Fibroblast of mammary gland (primary cell): ENCODE results near the gene PCGF1.

Source experiments
- DNase-seq: peaks from one replicate; pipeline ENCODE4 v3.0.0-alpha.2; 2010; ENCODE audit warnings: low read depth
- H3K4me3 ChIP-seq: 2 replicates; pipeline ENCODE4 v1.5.1; 2011; ENCODE audit warnings: low read depth, mild to moderate bottlenecking, low read length, moderate library complexity; ENCODE audit not compliant: control insufficient read depth
- CTCF ChIP-seq: conservative IDR thresholded peaks from 2 replicates; pipeline ENCODE4 v1.5.1; 2011; ENCODE audit warnings: low read depth, low read length, inconsistent platforms; ENCODE audit not compliant: control insufficient read depth, insufficient read depth

The PCGF1 gene

GRCh38 chr2:74529357-74530238 is 22.1 kb upstream of the PCGF1 start, which contains the start of the genes AUP1 and HTRA2:
Gene AUP1, minus strand, starts transcription at chr2:74529706. Its CDS starts 77 bp downstream, at chr2:74529629.
Gene HTRA2, plus strand, starts transcription at chr2:74529933. Its CDS starts 74 bp downstream, at chr2:74530007.
- peak within 1 kb of the TSS; percentile 98 for H3K4me3 ChIP-seq
- no peak for TF ChIP-seq CTCF
- peak; percentile 99 for DNase-seq

- H3K4me3 ChIP-seq = peak overlapping the region; percentile 98
- no peak for DNase-seq
- TF ChIP-seq CTCF = no peak
These were observed 21.3 kb upstream of the PCGF1 start for GRCh38 chr2:74528600-74529356.

DNA sequence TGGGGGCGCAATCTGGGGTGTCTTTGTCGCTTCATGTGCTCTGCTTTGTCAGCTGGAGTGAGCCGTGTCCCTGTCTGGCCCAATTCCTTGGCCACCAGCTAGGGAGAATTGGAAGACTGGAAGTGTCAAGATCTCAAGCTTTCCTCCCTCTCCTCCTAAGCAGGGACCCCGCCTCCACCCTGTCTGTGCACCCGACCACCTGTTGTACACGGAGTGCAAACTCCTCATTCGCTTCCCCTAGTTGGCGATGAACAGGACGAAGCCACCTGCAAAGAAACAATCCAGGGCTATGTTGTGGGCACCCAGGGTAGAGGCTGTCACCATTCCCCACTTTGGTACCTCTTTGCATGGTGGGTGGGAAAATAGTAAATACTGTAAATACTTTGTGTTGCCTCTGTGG is 20.2 kb upstream of the PCGF1 start:
- no peak for DNase-seq
- TF ChIP-seq CTCF = no peak
- no peak overlapping the region for H3K4me3 ChIP-seq

DNA sequence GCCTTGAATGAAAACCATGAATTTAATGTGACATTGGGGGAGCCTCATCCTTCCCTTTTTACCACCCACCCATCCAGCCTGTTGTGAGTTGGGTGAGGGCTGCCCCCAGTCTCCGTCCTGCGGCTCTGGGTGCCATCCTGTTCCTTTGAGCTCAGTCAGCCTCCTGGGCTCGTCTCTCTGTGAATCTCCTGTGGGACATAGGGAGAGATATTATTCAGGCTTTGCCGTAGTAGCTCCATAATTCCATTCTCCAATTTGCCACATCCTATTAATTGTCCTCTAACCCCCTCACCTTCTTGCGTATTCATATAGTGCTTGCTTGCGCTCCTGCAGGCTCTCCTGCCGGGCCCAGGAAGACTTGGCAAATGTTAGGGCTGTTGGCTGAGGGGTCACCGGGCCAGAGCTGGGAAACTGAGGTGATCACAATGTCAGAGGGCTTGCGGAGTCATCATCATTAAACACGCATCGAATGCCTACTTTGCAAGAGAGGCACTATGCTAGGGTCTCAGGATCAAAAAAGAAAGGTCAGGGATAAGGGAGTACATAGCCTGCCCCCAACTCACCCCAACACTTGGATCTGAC is 19.2 kb upstream of the PCGF1 start:
- no peak for TF ChIP-seq CTCF
- DNase-seq = no peak

DNA sequence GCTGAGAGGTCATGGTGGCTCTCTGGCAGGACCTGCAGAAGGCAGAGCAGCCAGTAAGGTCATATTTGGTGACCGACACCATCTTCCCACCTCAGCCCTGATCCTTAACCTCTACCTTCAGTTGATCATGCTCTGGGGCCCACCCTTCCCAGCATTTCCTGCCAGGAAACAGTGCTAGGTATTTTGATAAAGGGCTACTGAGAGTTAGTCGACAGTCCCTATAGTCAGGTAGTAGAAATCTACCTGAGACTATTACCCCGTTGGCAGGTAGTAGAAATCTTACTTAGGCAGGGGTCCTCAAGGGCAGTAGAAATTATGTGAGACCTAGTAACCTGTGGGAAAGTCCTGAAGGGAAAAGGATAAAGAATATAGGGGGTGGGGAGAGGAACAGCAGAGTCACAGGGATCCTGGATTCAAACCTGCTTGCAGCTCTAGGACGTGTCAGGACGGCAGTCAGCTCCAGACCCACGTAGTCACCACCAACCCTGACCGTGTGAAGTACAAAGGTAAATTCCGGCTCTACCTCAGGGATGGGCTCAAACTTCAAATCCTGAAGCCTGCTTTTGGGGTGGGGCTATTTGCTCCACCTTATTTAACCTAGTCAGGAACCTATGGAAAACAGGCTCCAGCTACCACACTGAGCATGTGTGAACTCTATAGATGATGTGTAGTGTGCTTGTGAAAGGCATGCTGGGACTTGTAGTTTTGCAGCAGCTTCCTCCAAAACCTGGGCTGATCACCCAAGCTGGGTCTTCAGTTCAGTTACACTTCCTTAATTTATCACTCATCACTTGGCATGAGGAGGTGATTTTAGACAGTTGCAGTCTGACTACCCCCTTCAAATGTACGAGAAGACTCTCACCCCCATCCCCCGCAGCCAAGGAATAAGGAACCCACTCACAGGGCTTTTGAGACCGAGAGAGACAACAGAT is 18.5 kb upstream of the PCGF1 start, which contains the start of gene DQX1:
Gene DQX1, minus strand, starts transcription at position 515 of the 932 bp plus-strand sequence. Its CDS starts 502 bp downstream, at position 13.
- TF ChIP-seq CTCF = no peak
- no peak within 1 kb of the TSS for H3K4me3 ChIP-seq
- DNase-seq = peak; percentile 52

More for the DNA sequence above, 19.2 kb upstream of the PCGF1 start:
- H3K4me3 ChIP-seq = no peak overlapping the region
